Immature natural killer cell (primary cell): ENCODE data around the gene PZP. TPM values are rescaled to one million over a fixed set of nuclear protein-coding genes. Genes with fewer than 3 reads are reported as not detected.

Experiments used
- DNase-seq, 3 donors: peaks; one replicate each; pipeline ENCODE4 v3.0.0; 2022; ENCODE audit warnings: mixed read lengths in 1 of 3
- H3K27ac Mint-ChIP-seq, 6 donors: one replicate each; pipeline ENCODE4 v1.8.0; 2020; ENCODE audit warnings: mixed read lengths in 6 of 6, mild to moderate bottlenecking in 5 of 6, inconsistent platforms in 4 of 6, moderate library complexity in 3 of 6
- H3K27me3 Mint-ChIP-seq, 3 donors: one replicate each; pipeline ENCODE4 v1.8.0; 2020 to 2021; ENCODE audit warnings: low read depth in 3 of 3, mild to moderate bottlenecking in 3 of 3, mixed read lengths in 3 of 3, moderate library complexity in 3 of 3, inconsistent platforms in 1 of 3
- H3K36me3 Mint-ChIP-seq, 3 donors: one replicate each; pipeline ENCODE4 v1.8.0; 2020; ENCODE audit warnings: mixed read lengths in 3 of 3, inconsistent platforms in 2 of 3, mild to moderate bottlenecking in 2 of 3
- H3K4me1 Mint-ChIP-seq, 2 donors: one replicate each; pipeline ENCODE4 v1.8.0; 2020; ENCODE audit warnings: inconsistent platforms in 2 of 2, mild to moderate bottlenecking in 2 of 2, mixed read lengths in 2 of 2, moderate library complexity in 1 of 2
- H3K4me3 Mint-ChIP-seq, 5 donors: one replicate each; pipeline ENCODE4 v1.8.0; 2020; ENCODE audit warnings: mild to moderate bottlenecking in 5 of 5, mixed read lengths in 5 of 5, inconsistent platforms in 3 of 5, moderate library complexity in 3 of 5
- H3K9me3 Mint-ChIP-seq, 6 donors: one replicate each; pipeline ENCODE4 v1.8.0; 2020; ENCODE audit warnings: mild to moderate bottlenecking in 6 of 6, mixed read lengths in 6 of 6, inconsistent platforms in 4 of 6, moderate library complexity in 3 of 6
- polyA plus RNA-seq, 3 donors: library from polyadenylated mRNA; unstranded; fragments of 300-500 nt; fragmentation: Illumina TruSeq; gene quantifications; one replicate each; pipeline ENCODE4 v1.2.3, GENCODE V29; 2021

Gene PZP
- polyA plus RNA-seq, 3 donors from 2014 or later = 0.22 to 0.62 TPM; not detected in 1

DNA sequence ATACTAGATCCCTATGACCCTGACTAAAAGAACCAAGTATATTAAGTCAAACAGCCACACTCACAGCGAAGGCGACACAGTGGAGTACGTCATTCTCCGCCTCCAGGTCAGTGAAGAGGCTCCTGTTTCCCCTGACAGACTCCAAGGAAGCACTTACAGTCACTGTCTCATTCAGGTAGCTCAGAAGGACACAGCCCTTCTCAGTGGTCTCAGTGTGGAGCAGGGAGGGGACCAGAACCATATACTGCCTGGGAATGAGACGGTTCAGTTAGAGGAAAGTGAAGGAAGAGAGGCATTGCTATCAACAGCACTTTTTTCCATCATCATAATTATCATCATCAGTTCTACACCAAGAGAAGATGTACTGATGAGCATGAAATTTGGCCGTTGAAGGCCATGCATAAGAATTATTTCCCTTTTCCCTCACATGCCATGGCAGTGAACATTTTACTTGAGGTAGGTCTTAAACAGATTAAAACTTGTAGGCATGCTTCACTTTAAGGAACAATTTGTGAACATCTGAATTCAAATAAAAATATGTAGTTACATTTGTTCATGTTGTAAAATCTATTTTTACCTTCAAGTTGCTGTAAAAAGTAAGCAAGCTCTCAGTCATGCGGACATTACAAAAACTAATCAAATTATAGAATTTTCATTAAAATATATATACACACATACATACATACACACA is 94.8 kb downstream of the PZP start:
- Mint-ChIP-seq H3K27me3 (peaks cover 0 to 5% (median 4%) of the 10 kb centered on the region in 3 donors), H3K4me3 (no peak overlapping the region), H3K27ac (peak overlapping the region in 3 of 6 donors; percentile 3 to 13 (median 5)), H3K36me3 (peaks cover 4 to 10% (median 9%) of the 10 kb centered on the region in 3 donors), H3K9me3 (no peaks in the 10 kb centered on the region), H3K4me1 (peaks cover 19 to 29% of the 10 kb centered on the region in 2 donors)
- DNase-seq = no peak

DNA sequence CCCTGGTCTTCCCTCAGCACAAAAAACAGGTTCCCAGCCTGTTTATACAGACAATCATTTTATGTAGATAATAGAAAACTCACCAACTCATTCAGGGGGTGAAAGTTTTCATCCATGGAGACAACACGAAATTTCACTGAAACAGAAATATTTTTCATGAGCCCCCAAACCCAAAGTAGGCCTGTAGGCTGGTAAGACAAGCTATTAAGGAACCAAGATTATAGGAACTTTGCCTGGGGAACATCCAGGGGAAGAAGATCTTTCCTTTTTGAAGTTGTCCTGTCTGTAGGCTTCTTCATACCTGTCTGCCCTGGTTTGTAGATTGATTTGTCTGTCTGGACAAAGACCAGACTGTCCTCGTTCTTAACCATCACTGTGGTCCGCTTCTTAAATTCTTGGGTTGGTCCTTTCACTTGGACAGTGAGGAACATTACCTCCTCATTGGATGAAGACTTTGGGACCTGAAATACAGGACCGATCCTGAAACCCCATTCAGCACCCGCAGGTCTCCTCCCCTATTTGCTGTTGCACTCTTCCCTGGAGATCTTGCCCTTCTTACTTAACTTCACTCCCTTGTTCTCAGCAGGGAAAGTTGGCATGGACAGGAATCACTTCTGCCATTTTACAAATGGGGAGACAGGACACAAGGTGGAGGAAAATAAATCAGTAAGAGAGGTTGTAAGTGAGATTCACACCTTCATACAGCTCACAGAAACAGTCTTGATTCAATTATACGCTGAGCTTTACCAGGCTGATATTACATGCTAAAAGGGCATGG is 95.9 kb downstream of the PZP start:
- peak overlapping the region in 1 of 6 donors; percentile 12 for H3K27ac Mint-ChIP-seq
- H3K36me3 Mint-ChIP-seq = peaks cover 4 to 14% (median 10%) of the 10 kb centered on the region in 3 donors
- no peak for DNase-seq
- no peaks in the 10 kb centered on the region for H3K9me3 Mint-ChIP-seq
- no peak overlapping the region for H3K4me3 Mint-ChIP-seq
- peaks cover 14 to 25% of the 10 kb centered on the region in 2 donors for H3K4me1 Mint-ChIP-seq
- H3K27me3 Mint-ChIP-seq = peaks cover 0 to 4% (median 2%) of the 10 kb centered on the region in 3 donors

DNA sequence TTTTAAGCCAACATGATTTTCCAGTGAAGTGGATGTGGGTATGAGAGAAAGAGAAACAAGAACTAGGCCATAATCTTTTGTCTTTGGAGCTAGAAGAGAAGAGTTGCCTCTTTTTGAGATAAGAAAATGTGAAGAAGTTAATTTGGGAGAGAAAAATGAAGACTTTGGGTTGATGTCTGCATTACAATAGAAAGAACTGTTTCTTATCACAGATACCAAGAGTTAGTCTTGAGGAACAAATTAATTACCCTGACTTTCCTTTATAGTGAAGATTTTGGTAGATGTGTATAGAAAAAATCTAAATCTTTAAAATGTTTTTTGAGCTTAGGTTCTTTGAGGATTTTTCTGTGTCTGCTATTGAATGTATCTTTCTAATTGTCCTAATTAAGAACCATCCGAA is 96.7 kb downstream of the PZP start:
- Mint-ChIP-seq H3K4me1 (peaks cover 10 to 22% of the 10 kb centered on the region in 2 donors), H3K9me3 (no peaks in the 10 kb centered on the region), H3K4me3 (no peak overlapping the region), H3K27ac (peak overlapping the region in 5 of 6 donors; percentile 2 to 77 (median 26)), H3K27me3 (peaks cover 0 to 4% (median 2%) of the 10 kb centered on the region in 3 donors), H3K36me3 (peaks cover 4 to 16% (median 10%) of the 10 kb centered on the region in 3 donors)
- no peak for DNase-seq

DNA sequence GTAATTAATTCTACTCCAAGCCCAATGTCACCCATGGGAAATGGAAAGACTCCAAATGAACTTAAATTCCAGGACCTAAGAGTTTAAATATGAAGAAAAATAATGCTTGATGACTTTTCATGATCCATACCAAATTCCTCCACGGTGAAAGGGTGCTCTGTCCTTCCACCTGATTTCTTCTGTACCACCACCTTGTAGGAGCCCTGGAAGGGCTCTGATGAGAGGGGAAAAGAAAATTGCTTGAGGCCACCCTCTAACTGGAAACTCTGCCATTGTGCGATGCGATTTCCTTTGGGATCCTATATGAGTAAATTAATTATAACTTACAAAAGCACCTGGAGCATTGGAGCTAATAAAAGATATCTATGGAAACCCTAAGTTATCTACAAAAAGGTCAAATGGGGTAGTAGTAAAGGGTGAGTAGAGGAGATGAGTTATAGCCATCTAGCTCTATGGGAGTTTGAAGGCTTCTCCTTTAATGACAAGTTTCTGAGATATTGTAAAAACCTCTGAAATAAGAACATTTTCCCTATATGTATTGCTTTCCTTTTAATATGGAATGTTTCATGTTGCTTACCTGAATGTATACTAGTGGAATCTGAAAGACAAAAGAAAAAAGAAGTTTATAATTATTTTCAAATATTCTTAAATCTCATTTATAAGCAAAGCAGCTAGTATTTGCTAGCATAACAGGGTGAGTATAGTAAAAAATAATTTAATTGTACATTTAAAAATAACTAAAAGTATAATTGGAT is 98.3 kb downstream of the PZP start:
- no peaks in the 10 kb centered on the region for H3K9me3 Mint-ChIP-seq
- H3K36me3 Mint-ChIP-seq = peaks cover 1 to 16% (median 7%) of the 10 kb centered on the region in 3 donors
- no peak for DNase-seq
- H3K27me3 Mint-ChIP-seq = peaks cover 0 to 4% (median 0%) of the 10 kb centered on the region in 3 donors
- H3K4me1 Mint-ChIP-seq = peaks cover 0 to 6% of the 10 kb centered on the region in 2 donors
- H3K4me3 Mint-ChIP-seq = no peak overlapping the region
- H3K27ac Mint-ChIP-seq = no peak overlapping the region

DNA sequence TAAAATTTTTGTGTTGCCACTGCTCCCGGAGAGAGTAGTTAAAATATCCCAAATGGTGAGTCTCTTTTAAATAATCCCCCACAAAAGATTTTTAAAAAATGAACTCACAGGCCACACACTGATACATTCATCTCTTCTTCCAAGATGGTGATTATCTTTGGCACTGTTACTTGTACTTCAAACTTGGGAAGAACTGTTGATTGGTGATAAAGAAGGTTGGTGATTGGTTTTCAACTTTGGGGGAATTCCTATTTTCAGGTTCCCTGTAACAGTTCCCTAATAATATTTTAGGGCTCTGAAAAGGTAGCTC is 99.0 kb downstream of the PZP start:
- no peak for DNase-seq
- H3K4me3 Mint-ChIP-seq = no peak overlapping the region
- H3K9me3 Mint-ChIP-seq = no peaks in the 10 kb centered on the region
- H3K27me3 Mint-ChIP-seq = peaks cover 0 to 4% (median 0%) of the 10 kb centered on the region in 3 donors
- H3K27ac Mint-ChIP-seq = peak overlapping the region in 1 of 6 donors; percentile 9
- peaks cover 0 to 5% of the 10 kb centered on the region in 2 donors for H3K4me1 Mint-ChIP-seq
- peaks cover 0 to 16% (median 7%) of the 10 kb centered on the region in 3 donors for H3K36me3 Mint-ChIP-seq

DNA sequence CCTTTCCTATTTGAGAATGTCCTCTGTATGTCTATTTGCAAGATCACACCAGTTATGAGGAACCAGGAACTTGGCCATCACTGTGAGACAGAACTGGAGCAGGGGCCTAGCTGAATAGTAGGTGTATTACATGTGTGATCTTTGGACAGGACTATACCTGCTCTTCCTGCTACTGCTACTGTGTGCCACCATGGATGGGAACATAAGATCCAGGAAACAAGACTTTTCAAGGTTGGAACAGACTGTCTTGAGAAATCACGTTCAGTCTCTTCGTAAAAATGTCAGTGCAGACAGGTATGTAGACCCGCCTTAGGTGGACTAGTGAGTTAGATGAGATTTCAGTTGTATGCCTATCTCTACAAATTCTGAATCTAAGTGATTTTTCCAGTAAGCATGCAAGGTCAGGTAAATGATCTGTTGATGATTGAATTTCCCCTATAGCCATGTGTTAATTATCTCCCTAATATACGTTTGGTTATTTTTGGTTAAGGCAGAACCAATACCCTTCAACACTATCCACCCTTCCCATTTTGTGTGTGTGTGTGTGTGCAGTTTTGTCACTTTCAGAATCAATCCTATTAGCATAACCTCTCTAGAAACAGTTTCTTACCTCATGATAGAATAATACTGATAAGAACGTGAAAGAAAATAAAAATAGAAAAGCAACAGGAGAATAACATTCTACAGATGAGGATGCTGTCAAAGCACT is 99.5 kb downstream of the PZP start:
- Mint-ChIP-seq H3K27me3 (peaks cover 0 to 4% (median 0%) of the 10 kb centered on the region in 3 donors), H3K4me3 (no peak overlapping the region), H3K4me1 (peaks cover 0 to 5% of the 10 kb centered on the region in 2 donors), H3K9me3 (no peaks in the 10 kb centered on the region), H3K36me3 (peaks cover 0 to 16% (median 7%) of the 10 kb centered on the region in 3 donors), H3K27ac (peak overlapping the region in 1 of 6 donors; percentile 9)
- no peak for DNase-seq

DNA sequence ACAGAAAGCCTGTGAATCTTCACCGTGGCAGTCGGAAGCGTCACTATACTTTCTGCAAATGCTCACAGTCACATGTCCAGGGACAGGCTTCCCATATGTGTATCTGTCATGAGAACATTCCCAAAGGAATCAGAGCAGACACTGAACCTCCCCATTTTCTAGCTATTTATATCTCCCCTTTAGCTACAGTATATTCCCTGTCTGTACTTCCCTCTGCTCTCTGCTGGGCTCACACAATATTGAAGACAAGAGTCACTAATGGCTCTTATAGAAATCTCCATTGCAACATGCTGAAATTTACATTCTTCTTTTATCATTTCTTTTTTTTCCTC is 100.7 kb downstream of the PZP start:
- Mint-ChIP-seq H3K9me3 (no peaks in the 10 kb centered on the region), H3K4me1 (peaks cover 0 to 5% of the 10 kb centered on the region in 2 donors), H3K27ac (no peak overlapping the region), H3K27me3 (peaks cover 0 to 4% (median 0%) of the 10 kb centered on the region in 3 donors), H3K36me3 (peaks cover 2 to 10% (median 3%) of the 10 kb centered on the region in 3 donors), H3K4me3 (no peak overlapping the region)
- DNase-seq = no peak

DNA sequence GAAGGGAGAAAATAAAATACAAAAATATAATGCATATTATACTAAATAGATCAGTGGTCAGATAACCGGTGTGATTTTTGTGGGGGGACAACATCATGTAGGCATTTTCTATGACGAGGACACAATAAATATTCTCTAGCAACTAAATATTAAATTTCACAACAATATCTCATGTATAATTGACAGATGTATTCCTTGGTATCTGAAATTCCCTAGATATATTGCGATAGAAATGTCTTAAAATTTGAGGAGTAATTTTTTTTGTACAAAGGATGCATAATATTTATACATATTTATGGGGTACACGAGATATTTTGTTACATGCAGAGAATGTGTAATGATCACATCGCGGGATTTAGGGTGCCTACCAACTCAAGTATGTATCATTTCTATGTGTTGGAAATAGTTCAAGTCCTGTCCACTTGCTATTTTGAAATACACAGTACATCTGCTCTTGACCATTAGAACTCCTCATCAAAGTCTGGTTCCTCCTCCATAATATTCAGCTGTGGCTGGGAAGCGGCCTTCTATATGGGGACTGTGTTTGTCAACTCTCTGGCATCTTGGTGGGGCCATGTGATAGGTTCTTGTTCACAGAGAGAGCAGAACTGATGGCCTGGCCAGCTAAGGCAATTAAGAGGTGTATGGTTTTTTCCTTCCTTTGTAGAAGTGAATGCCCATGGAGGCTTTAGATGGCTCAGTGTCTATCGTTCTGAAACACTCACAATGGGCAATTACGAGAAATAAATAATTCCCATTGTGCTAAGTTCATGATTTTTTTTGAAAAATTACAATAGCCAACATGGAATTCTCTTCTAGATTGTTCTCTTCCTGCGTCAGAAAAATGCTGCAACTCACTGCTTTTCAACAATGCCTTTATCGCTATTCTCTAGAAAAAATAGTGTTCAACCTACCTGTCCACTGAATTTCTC is 101.3 kb downstream of the PZP start:
- Mint-ChIP-seq H3K4me3 (no peak overlapping the region), H3K27ac (peak overlapping the region in 1 of 6 donors; percentile 17), H3K36me3 (peaks cover 3 to 10% (median 3%) of the 10 kb centered on the region in 3 donors), H3K4me1 (peaks cover 0 to 5% of the 10 kb centered on the region in 2 donors), H3K9me3 (no peaks in the 10 kb centered on the region), H3K27me3 (peaks cover 0 to 4% (median 0%) of the 10 kb centered on the region in 3 donors)
- DNase-seq = no peak

DNA sequence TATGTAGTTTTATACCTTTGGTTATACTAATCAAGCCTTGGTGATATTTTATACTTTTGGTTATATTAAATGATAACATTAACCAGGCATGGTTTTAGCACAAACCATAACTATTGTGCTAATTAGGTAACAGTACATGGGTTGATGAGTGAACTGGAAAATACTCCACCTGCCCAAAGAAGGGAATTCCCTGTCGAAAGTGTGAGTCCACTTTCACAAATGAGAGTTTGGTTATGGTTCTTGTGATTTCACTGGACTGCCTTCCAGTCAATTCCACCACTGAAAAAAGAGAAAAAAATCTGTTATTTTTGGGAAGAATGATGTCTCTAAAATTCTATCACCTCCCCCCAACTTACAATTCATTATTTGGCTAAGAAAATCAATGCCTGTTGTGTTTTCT is 102.1 kb downstream of the PZP start:
- Mint-ChIP-seq H3K9me3 (no peaks in the 10 kb centered on the region), H3K4me3 (no peak overlapping the region), H3K4me1 (peaks cover 0 to under 1% of the 10 kb centered on the region in 2 donors), H3K36me3 (peaks cover 3 to 10% (median 3%) of the 10 kb centered on the region in 3 donors), H3K27me3 (peaks cover 0 to under 1% (median 0%) of the 10 kb centered on the region in 3 donors), H3K27ac (no peak overlapping the region)
- DNase-seq = no peak

DNA sequence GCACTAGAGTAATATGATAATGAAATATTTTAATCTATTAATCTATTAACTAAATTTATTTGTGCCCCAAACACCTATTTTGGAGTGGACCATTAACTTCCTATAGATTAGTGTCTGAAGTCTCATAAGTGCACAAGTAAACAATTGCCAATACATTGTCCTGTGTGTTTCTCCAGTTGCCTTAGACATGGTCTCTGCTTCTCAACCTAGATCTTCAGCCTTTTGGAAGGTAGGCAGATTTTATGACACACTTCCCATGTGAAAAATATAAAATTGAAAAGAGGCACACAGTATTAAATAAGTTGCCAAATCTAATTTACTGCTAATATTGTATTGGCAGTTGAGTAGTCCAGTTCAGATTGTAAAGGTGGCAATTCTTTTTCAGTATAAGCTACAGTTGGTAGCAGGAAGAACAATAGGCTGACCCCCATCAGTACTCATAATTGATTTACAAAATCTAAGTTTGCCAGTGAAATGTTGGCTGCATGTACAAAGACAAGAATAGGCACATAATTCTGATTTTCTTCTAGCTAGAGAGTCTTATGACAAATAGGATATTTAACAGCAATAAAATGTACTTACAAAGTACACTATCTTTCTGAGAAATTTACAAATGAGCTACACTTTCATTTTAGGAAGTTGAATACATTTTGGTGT is 103.3 kb downstream of the PZP start:
- H3K27ac Mint-ChIP-seq = peak overlapping the region in 3 of 6 donors; percentile 9 to 48 (median 46)
- no peaks in the 10 kb centered on the region for H3K9me3 Mint-ChIP-seq

DNA sequence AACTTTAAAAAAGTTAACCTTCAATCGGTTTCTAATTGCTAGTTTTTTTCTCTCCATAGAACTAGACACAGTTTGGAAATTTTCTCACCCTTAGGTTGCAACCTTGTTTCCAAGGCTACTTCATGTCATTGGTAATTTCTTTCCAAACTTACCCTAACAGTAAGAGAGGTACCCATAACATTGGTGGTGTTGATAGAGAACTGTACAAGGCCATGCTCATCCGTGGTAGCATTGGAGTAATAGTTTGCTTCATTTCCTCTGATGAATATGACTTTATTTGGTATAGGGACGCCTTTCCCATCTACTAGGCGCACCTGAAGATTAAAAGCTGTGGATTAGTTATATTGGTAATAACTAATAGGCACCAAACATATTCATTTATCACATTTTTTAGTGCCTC is 104.1 kb downstream of the PZP start:
- H3K4me1 Mint-ChIP-seq = no peaks in the 10 kb centered on the region
- no peaks in the 10 kb centered on the region for H3K9me3 Mint-ChIP-seq
- no peak overlapping the region for H3K4me3 Mint-ChIP-seq
- no peaks in the 10 kb centered on the region for H3K27me3 Mint-ChIP-seq
- DNase-seq = no peak
- no peak overlapping the region for H3K27ac Mint-ChIP-seq
- peaks cover 3 to 6% (median 3%) of the 10 kb centered on the region in 3 donors for H3K36me3 Mint-ChIP-seq

More for the DNA sequence above, 103.3 kb downstream of the PZP start:
- H3K27me3 Mint-ChIP-seq = no peaks in the 10 kb centered on the region
- no peak overlapping the region for H3K4me3 Mint-ChIP-seq
- peaks cover 3 to 10% (median 3%) of the 10 kb centered on the region in 3 donors for H3K36me3 Mint-ChIP-seq
- H3K4me1 Mint-ChIP-seq = no peaks in the 10 kb centered on the region
- no peak for DNase-seq
